Mesenchymal stem cell (in vitro differentiated cells and primary cell): ENCODE measurements around the gene FZD7.
A peak's percentile ranks its signal among the peaks of the same experiment; 100 is the strongest.

Experiments used
- DNase-seq: peaks from one replicate; pipeline ENCODE4 v3.0.0-alpha.2; 2013
- H2AFZ ChIP-seq: one replicate; pipeline ENCODE4 v1.6.1; 2013; ENCODE audit warnings: low read depth, mild to moderate bottlenecking, control low read depth, inconsistent platforms, low read length, moderate library complexity
- H2AK5ac ChIP-seq: 2 replicates; pipeline ENCODE4 v1.6.1; 2013; ENCODE audit warnings: low read length, moderate library complexity, mild to moderate bottlenecking, inconsistent platforms; ENCODE audit not compliant: severe bottlenecking
- H2BK120ac ChIP-seq: one replicate; pipeline ENCODE4 v1.6.1; 2013; ENCODE audit warnings: low read depth, mild to moderate bottlenecking, inconsistent platforms, low read length, moderate library complexity
- H2BK12ac ChIP-seq, 2 experiments: one replicate each; pipeline ENCODE4 v1.6.1; 2013; ENCODE audit warnings: inconsistent platforms in 2 of 2, low read length in 2 of 2, mild to moderate bottlenecking in 2 of 2, moderate library complexity in 2 of 2, control low read depth in 1 of 2
- H2BK15ac ChIP-seq: one replicate; pipeline ENCODE4 v1.6.1; 2013; ENCODE audit warnings: mild to moderate bottlenecking, low read depth, inconsistent platforms; ENCODE audit not compliant: poor library complexity, severe bottlenecking
- H2BK5ac ChIP-seq: 2 replicates; pipeline ENCODE4 v1.6.1; 2013; ENCODE audit warnings: low read depth, mild to moderate bottlenecking, low read length, control low read depth, inconsistent platforms; ENCODE audit not compliant: poor library complexity, severe bottlenecking
- H3K14ac ChIP-seq, 2 experiments: one replicate each; pipeline ENCODE4 v1.6.1; 2013; ENCODE audit warnings: inconsistent platforms in 2 of 2, low read length in 2 of 2, control low read depth in 1 of 2, mild to moderate bottlenecking in 1 of 2, moderate library complexity in 1 of 2
- H3K18ac ChIP-seq, 2 experiments: one replicate each; pipeline ENCODE4 v1.6.1; 2013; ENCODE audit warnings: inconsistent platforms in 2 of 2, low read length in 2 of 2, control low read depth in 1 of 2, low read depth in 1 of 2, mild to moderate bottlenecking in 1 of 2
- H3K23ac ChIP-seq, 2 experiments: one replicate each; pipeline ENCODE4 v1.6.1; 2013; ENCODE audit warnings: inconsistent platforms in 2 of 2, low read length in 2 of 2, mild to moderate bottlenecking in 2 of 2, moderate library complexity in 2 of 2, control low read depth in 1 of 2
- H3K27ac ChIP-seq: 2 replicates; pipeline ENCODE4 v1.5.1; 2013; ENCODE audit warnings: mild to moderate bottlenecking, moderate library complexity, low read length, control low read depth, inconsistent platforms; ENCODE audit not compliant: poor library complexity, severe bottlenecking
- H3K27me3 ChIP-seq, 2 experiments: 2 replicates each; pipeline versions ENCODE4 v1.6.1 to v1.7.0; 2013; ENCODE audit warnings: low read length in 2 of 2, mild to moderate bottlenecking in 2 of 2, moderate library complexity in 2 of 2, control low read depth in 1 of 2, inconsistent platforms in 1 of 2; ENCODE audit not compliant: control insufficient read depth in 1 of 2, insufficient read depth in 1 of 2
- H3K36me3 ChIP-seq, 2 experiments: 2 replicates each; pipeline versions ENCODE4 v1.6.1 to v1.7.0; 2013; ENCODE audit warnings: low read length in 2 of 2, control low read depth in 1 of 2, inconsistent platforms in 1 of 2, low read depth in 1 of 2, mild to moderate bottlenecking in 1 of 2; ENCODE audit not compliant: insufficient read depth in 2 of 2, control insufficient read depth in 1 of 2
- H3K4ac ChIP-seq, 2 experiments: one replicate each; pipeline ENCODE4 v1.6.1; 2013; ENCODE audit warnings: inconsistent platforms in 2 of 2, low read length in 2 of 2, mild to moderate bottlenecking in 2 of 2, moderate library complexity in 2 of 2, control low read depth in 1 of 2, low read depth in 1 of 2
- H3K4me1 ChIP-seq: 2 replicates; pipeline ENCODE4 v1.6.1; 2013; ENCODE audit warnings: low read depth, low read length, control low read depth; ENCODE audit not compliant: control insufficient read depth, insufficient read depth
- H3K4me2 ChIP-seq: 2 replicates; pipeline ENCODE4 v1.6.1; 2013; ENCODE audit warnings: low read length, mild to moderate bottlenecking, inconsistent platforms; ENCODE audit not compliant: poor library complexity, severe bottlenecking
- H3K4me3 ChIP-seq, 2 experiments: 2 replicates each; pipeline versions ENCODE4 v1.5.1 to v1.7.0; 2013; ENCODE audit warnings: low read length in 2 of 2, mild to moderate bottlenecking in 2 of 2, control low read depth in 1 of 2, low read depth in 1 of 2; ENCODE audit not compliant: insufficient read depth in 1 of 2
- H3K79me1 ChIP-seq: replicated peaks from 2 replicates; pipeline ENCODE4 v1.6.1; 2013; ENCODE audit warnings: mild to moderate bottlenecking, control low read depth, low read length, inconsistent platforms; ENCODE audit not compliant: poor library complexity, severe bottlenecking
- H3K9ac ChIP-seq: 2 replicates; pipeline ENCODE4 v1.7.0; 2013; ENCODE audit warnings: mild to moderate bottlenecking, low read length, moderate library complexity
- H3K9me3 ChIP-seq: 2 replicates; pipeline ENCODE4 v1.7.0; 2013; ENCODE audit warnings: mild to moderate bottlenecking, low read length; ENCODE audit not compliant: control insufficient read depth
- H4K8ac ChIP-seq: one replicate; pipeline ENCODE4 v1.6.1; 2013; ENCODE audit warnings: inconsistent platforms, mild to moderate bottlenecking, low read length, moderate library complexity
- H4K91ac ChIP-seq: one replicate; pipeline ENCODE4 v1.6.1; 2013; ENCODE audit warnings: mild to moderate bottlenecking, low read length, inconsistent platforms
- WGBS: methylation state at CpG from one replicate; pipeline ENCODE4 v1.1.7; 2013; ENCODE audit warnings: mixed read lengths; 5-methylcytosine and 5-hydroxymethylcytosine counted together

FZD7 gene

DNA sequence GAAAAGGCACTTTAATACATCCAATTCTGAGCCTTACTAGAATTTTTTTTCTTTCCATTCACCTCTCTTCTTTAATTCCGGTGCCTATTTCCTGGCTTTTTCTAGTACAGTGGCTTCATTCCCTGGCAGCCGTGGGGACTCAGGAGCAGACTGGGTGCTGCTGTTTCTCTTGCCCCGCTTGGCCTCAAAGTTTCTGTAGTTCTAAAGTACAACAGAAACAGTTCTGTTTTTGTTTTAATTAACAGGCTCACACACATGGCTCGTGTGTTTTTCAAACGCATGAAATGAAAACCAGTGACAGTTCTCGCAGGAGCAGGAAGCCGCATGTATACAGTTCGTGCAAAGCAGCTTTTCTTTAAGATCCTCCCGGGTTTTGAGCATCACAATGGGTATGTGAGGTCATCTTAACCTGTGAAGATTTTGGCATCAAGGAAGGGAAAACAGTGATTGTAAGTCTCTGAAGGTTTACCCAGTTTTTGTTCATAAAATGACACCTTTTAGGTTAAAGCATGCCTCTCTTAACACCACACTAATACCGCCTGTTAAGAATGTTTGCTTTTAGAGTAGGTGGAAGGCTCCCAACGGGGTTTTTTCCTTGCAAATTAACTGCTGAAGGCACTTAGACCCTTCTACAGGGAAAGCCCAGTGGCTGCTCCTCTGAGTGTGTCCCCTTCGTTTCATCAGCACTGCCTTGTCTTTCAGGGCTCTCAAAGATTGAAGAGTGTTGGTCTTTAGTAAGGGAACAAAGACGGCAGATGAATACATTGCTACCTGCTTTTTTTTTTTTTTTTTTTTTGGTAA lies 5.8 kb downstream of the FZD7 start:
- peak overlapping the region in 1 of 2 experiments; percentile 36 for H3K4me3 ChIP-seq
- peak; percentile 63 for DNase-seq
- H2AFZ ChIP-seq = no peak overlapping the region
- no peak overlapping the region for H2BK12ac ChIP-seq
- H3K4ac ChIP-seq = no peak overlapping the region
- no peak overlapping the region for H2BK5ac ChIP-seq
- peaks cover 0 to 7% of the 10 kb centered on the region in 2 experiments for H3K27me3 ChIP-seq
- H3K14ac ChIP-seq = no peak overlapping the region
- H3K9ac ChIP-seq = no peak overlapping the region
- H3K23ac ChIP-seq = no peak overlapping the region
- H4K91ac ChIP-seq = no peak overlapping the region
- no peak overlapping the region for H3K27ac ChIP-seq
- H2AK5ac ChIP-seq = no peak overlapping the region
- peak overlapping the region; percentile 51 for H3K4me2 ChIP-seq
- H2BK15ac ChIP-seq = no peak overlapping the region
- peak overlapping the region in 1 of 2 experiments; percentile 48 for H3K18ac ChIP-seq
- peaks cover 8% of the 10 kb centered on the region for H3K79me1 ChIP-seq
- no peaks in the 10 kb centered on the region for H3K9me3 ChIP-seq
- 8% methylated on average over 12 of the region's 13 CpGs for WGBS
- peaks cover 27% of the 10 kb centered on the region for H3K4me1 ChIP-seq
- H3K36me3 ChIP-seq = peaks cover 0 to 6% of the 10 kb centered on the region in 2 experiments
- H4K8ac ChIP-seq = no peak overlapping the region
- H2BK120ac ChIP-seq = no peak overlapping the region

DNA sequence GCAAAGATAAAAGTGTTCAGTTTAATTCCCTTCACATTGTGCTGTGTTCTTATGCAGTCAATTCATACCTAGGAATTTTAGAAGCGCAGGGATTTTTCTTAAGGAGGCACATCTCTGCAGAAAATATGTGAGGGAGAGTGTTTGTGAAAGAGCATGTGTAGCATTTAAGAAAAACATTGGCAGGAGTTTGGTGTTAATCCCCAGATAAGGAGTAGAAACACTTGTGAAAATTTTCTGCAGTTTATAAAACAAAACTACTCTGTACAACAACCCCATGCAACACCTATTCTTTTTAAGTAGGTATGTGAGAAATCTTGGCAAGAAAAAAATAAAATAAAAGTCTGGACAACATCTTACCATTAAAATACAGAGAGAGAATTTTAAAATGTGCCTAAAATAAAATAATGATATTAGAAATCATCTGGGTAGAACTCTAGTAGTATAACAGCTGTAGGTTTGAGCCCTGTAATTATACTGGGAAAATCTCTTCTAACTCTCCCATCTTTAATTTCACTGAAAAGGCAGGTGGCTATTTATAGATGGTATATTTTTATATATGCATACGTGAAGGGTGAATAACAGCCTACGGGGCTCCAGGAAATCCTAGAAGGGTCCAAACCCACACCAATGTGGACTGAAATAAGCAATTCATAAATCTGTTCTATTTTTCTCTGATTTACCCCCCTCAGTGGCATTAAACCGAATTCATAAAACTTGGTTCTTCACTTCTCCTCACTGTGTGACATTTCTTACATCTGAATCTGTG lies 6.6 kb downstream of the FZD7 start:
- no peaks in the 10 kb centered on the region for H3K9me3 ChIP-seq
- no peak overlapping the region for H4K8ac ChIP-seq
- H3K14ac ChIP-seq = no peak overlapping the region
- no peak overlapping the region for H2BK15ac ChIP-seq
- H3K27ac ChIP-seq = no peak overlapping the region
- 86% methylated on average over 3 of the region's 4 CpGs for WGBS
- peaks cover 0 to 6% of the 10 kb centered on the region in 2 experiments for H3K36me3 ChIP-seq
- H3K4me2 ChIP-seq = no peak overlapping the region
- no peak for DNase-seq
- H2BK5ac ChIP-seq = no peak overlapping the region
- no peak overlapping the region for H3K4ac ChIP-seq
- no peak overlapping the region for H4K91ac ChIP-seq
- H2AK5ac ChIP-seq = no peak overlapping the region
- no peak overlapping the region for H2AFZ ChIP-seq
- H2BK120ac ChIP-seq = no peak overlapping the region
- peaks cover 19% of the 10 kb centered on the region for H3K4me1 ChIP-seq
- H3K9ac ChIP-seq = no peak overlapping the region
- H3K4me3 ChIP-seq = no peak overlapping the region
- peaks cover 0 to 9% of the 10 kb centered on the region in 2 experiments for H3K27me3 ChIP-seq
- H3K18ac ChIP-seq = no peak overlapping the region
- peaks cover 8% of the 10 kb centered on the region for H3K79me1 ChIP-seq
- H3K23ac ChIP-seq = no peak overlapping the region
- H2BK12ac ChIP-seq = no peak overlapping the region

DNA sequence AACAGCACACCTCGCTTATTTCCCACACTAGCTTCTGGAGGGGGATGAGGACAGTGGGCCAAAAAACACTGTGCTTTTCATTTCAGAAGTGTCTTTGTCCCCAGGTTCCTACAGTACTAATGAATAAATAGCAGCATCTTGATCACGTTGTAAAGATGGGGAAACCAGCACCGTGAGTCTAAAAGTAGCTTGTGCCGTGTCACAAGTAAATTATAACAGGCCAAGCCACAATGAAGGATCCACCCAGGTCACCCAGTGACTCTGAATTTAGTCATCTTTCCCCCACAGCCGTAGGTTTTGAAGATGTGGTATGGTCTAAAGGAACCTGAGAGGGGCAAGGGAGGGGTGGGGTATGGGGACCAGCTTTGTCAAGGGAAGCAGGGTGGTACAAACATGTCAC lies 8.8 kb downstream of the FZD7 start:
- Histone ChIP-seq H3K4me2 (no peak overlapping the region), H3K4me1 (peaks cover 5% of the 10 kb centered on the region), H3K9me3 (no peaks in the 10 kb centered on the region), H3K4me3 (no peak overlapping the region), H3K36me3 (no peaks in the 10 kb centered on the region), H2AFZ (no peak overlapping the region), H4K91ac (no peak overlapping the region), H3K27me3 (peaks cover 0 to 10% of the 10 kb centered on the region in 2 experiments), H2BK5ac (no peak overlapping the region), H2BK12ac (no peak overlapping the region), H3K14ac (no peak overlapping the region), H3K79me1 (peaks cover 2% of the 10 kb centered on the region), H2BK120ac (no peak overlapping the region), H3K23ac (no peak overlapping the region), H4K8ac (no peak overlapping the region), H3K27ac (no peak overlapping the region), H3K18ac (peak overlapping the region in 1 of 2 experiments; percentile 41), H3K9ac (no peak overlapping the region), H2AK5ac (peak overlapping the region; percentile 6), H3K4ac (no peak overlapping the region), H2BK15ac (no peak overlapping the region)
- 76% methylated on average over 4 of the region's 5 CpGs for WGBS
- DNase-seq = no peak

DNA sequence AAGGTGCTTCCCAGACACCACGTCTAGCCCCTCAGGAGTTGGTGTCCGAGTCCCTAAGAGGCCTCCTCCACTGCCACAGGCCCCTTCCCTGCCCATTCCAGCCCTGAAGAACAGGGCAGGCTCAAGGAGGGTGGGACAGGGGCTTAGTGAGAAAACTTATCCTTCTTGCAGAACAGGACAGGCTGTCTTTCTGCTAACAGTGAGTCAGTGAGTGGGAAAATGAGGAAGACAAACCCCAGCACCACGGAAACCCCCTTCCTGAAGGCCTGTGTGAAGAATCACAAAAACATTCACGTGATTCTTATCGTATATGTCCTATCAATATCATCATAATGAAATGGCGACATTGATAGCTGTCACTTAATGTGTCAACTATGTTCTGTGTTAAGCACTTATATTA lies 9.8 kb downstream of the FZD7 start:
- Histone ChIP-seq H3K36me3 (no peaks in the 10 kb centered on the region), H4K91ac (no peak overlapping the region), H3K9ac (no peak overlapping the region), H3K4ac (peak overlapping the region in 1 of 2 experiments; percentile 60), H3K18ac (no peak overlapping the region), H2BK120ac (no peak overlapping the region), H3K27me3 (peaks cover 0 to 11% of the 10 kb centered on the region in 2 experiments), H3K23ac (no peak overlapping the region), H2BK12ac (peak overlapping the region in 1 of 2 experiments; percentile 4), H3K4me3 (no peak overlapping the region), H3K27ac (no peak overlapping the region), H4K8ac (peak overlapping the region; percentile 66), H2AK5ac (no peak overlapping the region), H2AFZ (no peak overlapping the region), H2BK5ac (no peak overlapping the region), H3K4me2 (no peak overlapping the region), H3K4me1 (peaks cover 5% of the 10 kb centered on the region), H2BK15ac (no peak overlapping the region), H3K9me3 (no peaks in the 10 kb centered on the region), H3K79me1 (peaks cover 2% of the 10 kb centered on the region), H3K14ac (no peak overlapping the region)
- DNase-seq = peak; percentile 24
- 83% methylated on average over 1 of the region's 6 CpGs for whole genome bisulfite sequencing
